ENCODE measurements around the gene CAMK1D.

GRCh38 chr10:12835709-12836108 lies 486.4 kb downstream of the CAMK1D start:
- TF ChIP-seq CTCF (IDR thresholded peaks at IDR 0.05; ENCODE audit: borderline replicate concordance, extremely low read depth, low read length, poor library complexity, severe bottlenecking), result no peak
- no peak for TF ChIP-seq EZH2 (IDR thresholded peaks at IDR 0.05; ENCODE audit: borderline replicate concordance, low read depth, low read length, severe bottlenecking)

All from DND-41 (cell line).